Endothelial cell of umbilical vein (primary cell): Measurements from ENCODE around the gene AP1B1. TPM values are rescaled to one million over a fixed set of nuclear protein-coding genes. Genes with fewer than 3 reads are reported as not detected.

Source experiments
- BruUV-seq: library from RNA; stranded (reverse); fragments of 400-500 nt; replicated peaks from 2 replicates; lab custom pipeline; 2021; lab: Mats Ljungman, UMichigan
- CTCF ChIA-PET: fragments of 300-600, 350-600 bp; sonication (Branson Sonifier 250); formaldehyde crosslinking; loops from one replicate; lab custom pipeline; 2021; ENCODE audit warnings: antibody characterized with exemption, inconsistent platforms; lab: Charles Lee
- POLR2A ChIA-PET: fragments of 300-600, 350-600 bp; sonication (Branson Sonifier 250); formaldehyde crosslinking; loops from one replicate; lab custom pipeline; 2021; ENCODE audit warnings: antibody characterized with exemption, inconsistent platforms; lab: Charles Lee
- DNase-seq: peaks from one replicate; pipeline ENCODE4 v3.0.0-alpha.2; 2011; ENCODE audit warnings: low read depth, low spot score
- FAIRE-seq: peaks from 2 replicates; lab custom pipeline; 2011; peaks lifted over from hg19 to GRCh38; lab: Jason Lieb, UNC
- H2AFZ ChIP-seq: 2 replicates; pipeline ENCODE4 v1.6.0; 2012; ENCODE audit warnings: low read depth, low read length, control low read depth, inconsistent platforms
- H3K27ac ChIP-seq: 2 replicates; pipeline ENCODE4 v1.5.1; 2011; ENCODE audit warnings: low read depth, mild to moderate bottlenecking, control low read depth, low read length, moderate library complexity; ENCODE audit not compliant: insufficient read depth
- H3K27me3 ChIP-seq, 2 experiments: 2 replicates each; pipeline versions ENCODE4 v1.6.0 to v1.6.1; 2011; ENCODE audit warnings: low read length in 2 of 2, mixed read lengths in 1 of 2; ENCODE audit not compliant: control insufficient read depth in 2 of 2, insufficient read depth in 2 of 2
- H3K36me3 ChIP-seq, 2 experiments: 2 replicates in 1 of 2; 3 replicates in 1 of 2; pipeline ENCODE4 v1.5.1; 2011; ENCODE audit warnings: low read length in 2 of 2, mild to moderate bottlenecking in 1 of 2, moderate library complexity in 1 of 2; ENCODE audit not compliant: control insufficient read depth in 2 of 2, insufficient read depth in 2 of 2; ENCODE audit errors: extremely low read depth in 1 of 2
- H3K4me1 ChIP-seq: 3 replicates; pipeline ENCODE4 v1.5.1; 2011; ENCODE audit warnings: mild to moderate bottlenecking, low read length; ENCODE audit not compliant: control insufficient read depth, insufficient read depth; ENCODE audit errors: extremely low read depth
- H3K4me2 ChIP-seq: 2 replicates; pipeline ENCODE4 v1.6.1; 2011; ENCODE audit warnings: low read length, control low read depth, mixed read lengths; ENCODE audit not compliant: insufficient read depth
- H3K4me3 ChIP-seq, 3 experiments: fragments of 200-600 bp in 1 of 3; sonication (generic), shearing (Covaris generic) in 1 of 3; replicated peaks in 1 of 3; 2 replicates each; pipeline ENCODE4 v1.5.1; 2011 to 2016; ENCODE audit warnings: control low read depth in 3 of 3, low read length in 3 of 3, mild to moderate bottlenecking in 2 of 3, inconsistent platforms in 1 of 3, low read depth in 1 of 3, moderate library complexity in 1 of 3; ENCODE audit not compliant: insufficient read depth in 1 of 3
- H3K79me2 ChIP-seq: 2 replicates; pipeline ENCODE4 v1.6.0; 2012; ENCODE audit warnings: low read length, inconsistent platforms; ENCODE audit not compliant: control insufficient read depth, insufficient read depth
- H3K9ac ChIP-seq: replicated peaks from 2 replicates; pipeline ENCODE3; 2011; ENCODE audit warnings: low read length, control low read depth; ENCODE audit not compliant: insufficient read depth; ENCODE audit errors: extremely low read depth
- H3K9me1 ChIP-seq: replicated peaks from 3 replicates; pipeline ENCODE4 v1.6.0; 2011; ENCODE audit warnings: mild to moderate bottlenecking, low read length; ENCODE audit not compliant: control insufficient read depth, insufficient read depth; ENCODE audit errors: extremely low read depth
- H3K9me3 ChIP-seq: replicated peaks from 2 replicates; pipeline ENCODE4 v1.5.1; 2012; ENCODE audit warnings: low read length, inconsistent platforms; ENCODE audit not compliant: control insufficient read depth, insufficient read depth
- H4K20me1 ChIP-seq: replicated peaks from 2 replicates; pipeline ENCODE3; 2011; ENCODE audit warnings: mild to moderate bottlenecking, low read length; ENCODE audit not compliant: control insufficient read depth, insufficient read depth; ENCODE audit errors: extremely low read depth
- EZH2 ChIP-seq: IDR thresholded peaks from 2 replicates; pipeline ENCODE4 v1.6.1; 2012; ENCODE audit warnings: borderline replicate concordance, low read depth, mild to moderate bottlenecking, moderate library complexity, low read length, inconsistent platforms; ENCODE audit not compliant: severe bottlenecking
- FOS ChIP-seq: IDR thresholded peaks from 2 replicates; pipeline ENCODE4 v1.6.1; 2011; ENCODE audit warnings: mild to moderate bottlenecking, low read length, moderate library complexity, borderline replicate concordance; ENCODE audit not compliant: insufficient read depth
- GATA2 ChIP-seq: IDR thresholded peaks from 2 replicates; pipeline ENCODE4 v1.7.0; 2011; ENCODE audit warnings: low read depth, mild to moderate bottlenecking, moderate library complexity, mixed read lengths, low read length; ENCODE audit not compliant: insufficient read length, insufficient read depth
- JUN ChIP-seq: IDR thresholded peaks from 2 replicates; pipeline ENCODE4 v1.6.1; 2011; ENCODE audit warnings: borderline replicate concordance, low read depth; ENCODE audit not compliant: insufficient read length, insufficient read depth
- MYC ChIP-seq: IDR thresholded peaks from one replicate; pipeline ENCODE4 v1.6.1; 2011; ENCODE audit warnings: mild to moderate bottlenecking, low read depth, low read length
- POLR2A ChIP-seq: IDR thresholded peaks from 2 replicates; pipeline ENCODE4 v1.6.1; 2012; ENCODE audit warnings: low read depth, mild to moderate bottlenecking, control low read depth, low read length
- POLR2AphosphoS5 ChIP-seq: IDR thresholded peaks from 2 replicates; pipeline ENCODE4 v1.6.1; 2012; ENCODE audit warnings: low read depth, mild to moderate bottlenecking, control low read depth, low read length, moderate library complexity; ENCODE audit not compliant: insufficient read depth
- dilution Hi-C: fragments of 300-500 bp; cut with MboI; formaldehyde crosslinking; loops from one replicate; pipeline ENCODE4 v1.15.0; 2019; ENCODE audit warnings: low sequenced_read_pairs; ENCODE audit not compliant: extremely low pct_ligation_motif_present
- intact Hi-C: fragments of 100-400 bp; cut with micrococcal nuclease; formaldehyde crosslinking; loops from one replicate; pipeline ENCODE4 v1.10.0; 2022
- polyA plus RNA-seq, 4 experiments: library from polyadenylated mRNA; depleted of rRNA in 3 of 4; stranded (reverse) in 3 of 4; unstranded in 1 of 4; fragments of >200 nt; gene quantifications; 2 replicates each; pipeline versions ENCODE4 v1.2.1 to v1.2.3, GENCODE V29; 2011 to 2012; ENCODE audit warnings: missing spikeins in 1 of 4
- total RNA-seq: library from RNA; stranded (reverse); gene quantifications from 2 replicates; pipeline ENCODE4 v1.2.3, GENCODE V29; 2021
- TF ChIP-seq, protein P1 (sequence below), 2 donors: IDR thresholded peaks; 1 replicate in 1 of 2; 2 replicates in 1 of 2; pipeline ENCODE4 v1.5.1; 2011; ENCODE audit warnings: low read length in 2 of 2, mild to moderate bottlenecking in 2 of 2, moderate library complexity in 2 of 2, control low read depth in 1 of 2, inconsistent platforms in 1 of 2, low read depth in 1 of 2; ENCODE audit not compliant: insufficient read depth in 1 of 2; ENCODE audit errors: extremely low read depth in 1 of 2
- TF ChIP-seq, protein P2 (sequence below): IDR thresholded peaks from 2 replicates; pipeline ENCODE4 v1.6.1; 2011; ENCODE audit not compliant: insufficient read depth, insufficient read length

The AP1B1 gene
- total and polyA plus RNA-seq, 2 donors (not counting 3 experiments of a cell fraction or from before 2014, with no cell fraction given) = 107 to 131 TPM

DNA sequence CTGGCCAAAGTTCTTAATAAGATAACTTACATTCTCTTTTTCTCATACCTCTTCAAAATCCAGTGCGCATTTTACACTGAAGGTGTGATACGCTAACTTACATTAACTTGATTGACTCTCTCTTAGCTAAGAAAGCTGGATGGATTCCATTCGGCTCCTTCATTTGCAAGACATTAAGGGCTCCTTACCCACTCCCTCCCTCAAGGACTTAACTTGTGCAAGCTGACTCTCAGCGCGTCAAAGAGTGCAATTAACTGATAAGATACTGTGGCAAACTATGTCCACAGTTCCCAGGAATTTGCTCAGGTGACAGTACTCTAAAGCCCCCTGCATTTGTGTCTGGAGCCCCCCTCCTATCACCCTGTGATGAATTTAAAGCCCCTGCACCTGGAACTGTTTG, 43.6 kb upstream of the AP1B1 start:
- FAIRE-seq = no peak
- ChIA-PET POLR2A (no interaction called here), CTCF (no interaction called here)
- Histone ChIP-seq H4K20me1 (no peaks in the 10 kb centered on the region), H3K79me2 (no peaks in the 10 kb centered on the region), H3K9me3 (no peaks in the 10 kb centered on the region), H3K27me3 (peaks cover 21 to 40% of the 10 kb centered on the region in 2 experiments), H3K4me2 (no peak overlapping the region), H3K36me3 (no peaks in the 10 kb centered on the region), H2AFZ (no peak overlapping the region), H3K4me1 (no peaks in the 10 kb centered on the region), H3K27ac (no peak overlapping the region), H3K4me3 (no peak overlapping the region), H3K9ac (no peak overlapping the region), H3K9me1 (no peaks in the 10 kb centered on the region)
- intact Hi-C loops = no loop called here
- dilution Hi-C loops = no loop called here
- BruUV-seq = no TSS peak
- DNase-seq = no peak
- no peak for TF ChIP-seq MYC
- TF ChIP-seq FOS = no peak
- TF ChIP-seq EZH2 = no peak
- TF ChIP-seq GATA2 = no peak
- TF ChIP-seq POLR2A = no peak
- no peak for TF ChIP-seq JUN
- TF ChIP-seq POLR2AphosphoS5 = no peak
- TF ChIP-seq, protein P1, sequence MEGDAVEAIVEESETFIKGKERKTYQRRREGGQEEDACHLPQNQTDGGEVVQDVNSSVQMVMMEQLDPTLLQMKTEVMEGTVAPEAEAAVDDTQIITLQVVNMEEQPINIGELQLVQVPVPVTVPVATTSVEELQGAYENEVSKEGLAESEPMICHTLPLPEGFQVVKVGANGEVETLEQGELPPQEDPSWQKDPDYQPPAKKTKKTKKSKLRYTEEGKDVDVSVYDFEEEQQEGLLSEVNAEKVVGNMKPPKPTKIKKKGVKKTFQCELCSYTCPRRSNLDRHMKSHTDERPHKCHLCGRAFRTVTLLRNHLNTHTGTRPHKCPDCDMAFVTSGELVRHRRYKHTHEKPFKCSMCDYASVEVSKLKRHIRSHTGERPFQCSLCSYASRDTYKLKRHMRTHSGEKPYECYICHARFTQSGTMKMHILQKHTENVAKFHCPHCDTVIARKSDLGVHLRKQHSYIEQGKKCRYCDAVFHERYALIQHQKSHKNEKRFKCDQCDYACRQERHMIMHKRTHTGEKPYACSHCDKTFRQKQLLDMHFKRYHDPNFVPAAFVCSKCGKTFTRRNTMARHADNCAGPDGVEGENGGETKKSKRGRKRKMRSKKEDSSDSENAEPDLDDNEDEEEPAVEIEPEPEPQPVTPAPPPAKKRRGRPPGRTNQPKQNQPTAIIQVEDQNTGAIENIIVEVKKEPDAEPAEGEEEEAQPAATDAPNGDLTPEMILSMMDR (IDR thresholded peaks at IDR 0.05; ENCODE audit: extremely low read depth in 1 of 2, insufficient read depth in 1 of 2, low read depth in 1 of 2, low read length in 2 of 2) = no peak
- TF ChIP-seq, protein P2, sequence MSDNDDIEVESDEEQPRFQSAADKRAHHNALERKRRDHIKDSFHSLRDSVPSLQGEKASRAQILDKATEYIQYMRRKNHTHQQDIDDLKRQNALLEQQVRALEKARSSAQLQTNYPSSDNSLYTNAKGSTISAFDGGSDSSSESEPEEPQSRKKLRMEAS = no peak
